Neural cell (in vitro differentiated cells): ENCODE measurements around the gene CABP4. TPM values are rescaled to one million over a fixed set of nuclear protein-coding genes. Genes with fewer than 3 reads are reported as not detected.

Source experiments
- H2AFZ ChIP-seq: fragments of 200-600, 300-800 bp; sonication (generic), shearing (Covaris generic); 2 replicates; pipeline ENCODE4 v1.6.0; 2014; ENCODE audit warnings: low read depth, mild to moderate bottlenecking, antibody characterized with exemption, low read length, moderate library complexity
- H3F3A ChIP-seq: fragments of 200-600 bp; shearing (Covaris generic); 2 replicates; pipeline ENCODE4 v1.6.1; 2016; ENCODE audit warnings: mild to moderate bottlenecking, moderate library complexity, mixed read lengths, antibody characterized with exemption, low read length; ENCODE audit not compliant: insufficient read depth, poor library complexity, severe bottlenecking
- H3K27ac ChIP-seq: fragments of 200-600, 300-800 bp; sonication (generic), shearing (Covaris generic); 2 replicates; pipeline ENCODE4 v1.5.1; 2014; ENCODE audit warnings: mild to moderate bottlenecking, low read length, moderate library complexity
- H3K27me3 ChIP-seq: fragments of 300-800, 200-600 bp; sonication (generic), shearing (Covaris generic); 2 replicates; pipeline ENCODE4 v1.6.0; 2014; ENCODE audit warnings: mild to moderate bottlenecking, low read depth, low read length, moderate library complexity; ENCODE audit not compliant: insufficient read depth
- H3K36me3 ChIP-seq: fragments of 300-800, 200-600 bp; sonication (generic), shearing (Covaris generic); 2 replicates; pipeline ENCODE4 v1.5.1; 2014; ENCODE audit warnings: mild to moderate bottlenecking, antibody characterized with exemption, low read length, moderate library complexity; ENCODE audit not compliant: insufficient read depth
- H3K4me2 ChIP-seq: fragments of 300-800, 200-600 bp; sonication (generic), shearing (Covaris generic); 2 replicates; pipeline ENCODE4 v1.6.0; 2014; ENCODE audit warnings: mild to moderate bottlenecking, low read length
- H3K4me3 ChIP-seq: fragments of 300-800, 200-600 bp; sonication (generic), shearing (Covaris generic); 2 replicates; pipeline ENCODE4 v1.5.1; 2014; ENCODE audit warnings: mild to moderate bottlenecking, low read length, moderate library complexity
- H3K79me2 ChIP-seq: fragments of 200-600 bp; shearing (Covaris generic); replicated peaks from 2 replicates; pipeline ENCODE4 v1.6.0; 2014; ENCODE audit warnings: mild to moderate bottlenecking, low read length, moderate library complexity; ENCODE audit not compliant: insufficient read depth
- H3K9ac ChIP-seq: fragments of 300-800, 200-600 bp; sonication (generic), shearing (Covaris generic); 2 replicates; pipeline ENCODE4 v1.6.1; 2016; ENCODE audit warnings: mild to moderate bottlenecking, low read length, mixed read lengths
- H3K9me2 ChIP-seq: fragments of 200-600 bp; shearing (Covaris generic); 2 replicates; pipeline ENCODE4 v1.6.1; 2016; ENCODE audit warnings: mild to moderate bottlenecking, low read length, mixed read lengths; ENCODE audit not compliant: insufficient read depth
- H3K9me3 ChIP-seq: fragments of 200-600, 300-800 bp; sonication (generic), shearing (Covaris generic); 2 replicates; pipeline ENCODE4 v1.6.1; 2016; ENCODE audit warnings: mild to moderate bottlenecking, mixed run types, low read length, moderate library complexity, mixed read lengths
- H4K20me1 ChIP-seq: fragments of 200-600 bp; shearing (Covaris generic); 2 replicates; pipeline ENCODE4 v1.6.1; 2016; ENCODE audit warnings: mild to moderate bottlenecking, mixed run types; ENCODE audit not compliant: insufficient read depth
- EP300 ChIP-seq: fragments of 450-650 bp; conservative IDR thresholded peaks from 2 replicates; pipeline ENCODE4 v1.6.1; 2014; ENCODE audit warnings: antibody characterized with exemption, mild to moderate bottlenecking, moderate library complexity; ENCODE audit not compliant: poor library complexity, severe bottlenecking
- EZH2 ChIP-seq: fragments of 200-600, 300-800 bp; shearing (Covaris generic), sonication (generic); IDR thresholded peaks from 2 replicates; pipeline ENCODE4 v1.6.1; 2014; ENCODE audit warnings: antibody characterized with exemption, low read length, borderline replicate concordance, mild to moderate bottlenecking; ENCODE audit not compliant: insufficient read depth, poor library complexity, severe bottlenecking
- MXI1 ChIP-seq: fragments of 450-650 bp; conservative IDR thresholded peaks from 2 replicates; pipeline ENCODE4 v1.6.1; 2014; ENCODE audit warnings: antibody characterized with exemption, mild to moderate bottlenecking; ENCODE audit not compliant: poor library complexity, severe bottlenecking
- POLR2AphosphoS5 ChIP-seq: IDR thresholded peaks from 2 replicates; pipeline ENCODE4 v1.6.1; 2012
- RAD21 ChIP-seq: fragments of 450-650 bp; conservative IDR thresholded peaks from 2 replicates; pipeline ENCODE4 v1.6.1; 2014; ENCODE audit warnings: antibody characterized with exemption, mild to moderate bottlenecking, moderate library complexity
- REST ChIP-seq: IDR thresholded peaks from 2 replicates; pipeline ENCODE4 v1.6.1; 2012; ENCODE audit warnings: borderline replicate concordance
- SMC3 ChIP-seq: fragments of 450-650 bp; conservative IDR thresholded peaks from 2 replicates; pipeline ENCODE4 v1.6.1; 2014; ENCODE audit warnings: antibody characterized with exemption, mild to moderate bottlenecking, moderate library complexity; ENCODE audit not compliant: poor library complexity
- TAF1 ChIP-seq: IDR thresholded peaks from 2 replicates; pipeline ENCODE4 v1.6.1; 2012; ENCODE audit warnings: low read depth
- polyA plus RNA-seq: library from polyadenylated mRNA; depleted of rRNA; stranded (reverse); fragments of >200 nt; gene quantifications from 2 replicates; pipeline ENCODE4 v1.2.3, GENCODE V29; 2014
- TF ChIP-seq, protein P1 (sequence below): fragments of 450-650 bp; IDR thresholded peaks from 2 replicates; pipeline ENCODE4 v1.5.1; 2014; ENCODE audit warnings: antibody characterized with exemption, mild to moderate bottlenecking, moderate library complexity; ENCODE audit not compliant: poor library complexity, severe bottlenecking

Gene CABP4
- polyA plus RNA-seq, 1 donor from 2014 or later: not detected

- Histone ChIP-seq H3K27me3 (no peaks in the 10 kb centered on the region), H3K9ac (no peak within 1 kb of the TSS), H3K36me3 (no peaks in the 10 kb centered on the region), H3K4me3 (no peak within 1 kb of the TSS), H3F3A (no peaks in the 10 kb centered on the region), H4K20me1 (no peaks in the 10 kb centered on the region), H2AFZ (no peak within 1 kb of the TSS), H3K4me2 (no peak within 1 kb of the TSS), H3K9me3 (no peaks in the 10 kb centered on the region), H3K9me2 (no peaks in the 10 kb centered on the region), H3K27ac (no peak within 1 kb of the TSS), H3K79me2 (no peaks in the 10 kb centered on the region)
- TF ChIP-seq, protein P1, sequence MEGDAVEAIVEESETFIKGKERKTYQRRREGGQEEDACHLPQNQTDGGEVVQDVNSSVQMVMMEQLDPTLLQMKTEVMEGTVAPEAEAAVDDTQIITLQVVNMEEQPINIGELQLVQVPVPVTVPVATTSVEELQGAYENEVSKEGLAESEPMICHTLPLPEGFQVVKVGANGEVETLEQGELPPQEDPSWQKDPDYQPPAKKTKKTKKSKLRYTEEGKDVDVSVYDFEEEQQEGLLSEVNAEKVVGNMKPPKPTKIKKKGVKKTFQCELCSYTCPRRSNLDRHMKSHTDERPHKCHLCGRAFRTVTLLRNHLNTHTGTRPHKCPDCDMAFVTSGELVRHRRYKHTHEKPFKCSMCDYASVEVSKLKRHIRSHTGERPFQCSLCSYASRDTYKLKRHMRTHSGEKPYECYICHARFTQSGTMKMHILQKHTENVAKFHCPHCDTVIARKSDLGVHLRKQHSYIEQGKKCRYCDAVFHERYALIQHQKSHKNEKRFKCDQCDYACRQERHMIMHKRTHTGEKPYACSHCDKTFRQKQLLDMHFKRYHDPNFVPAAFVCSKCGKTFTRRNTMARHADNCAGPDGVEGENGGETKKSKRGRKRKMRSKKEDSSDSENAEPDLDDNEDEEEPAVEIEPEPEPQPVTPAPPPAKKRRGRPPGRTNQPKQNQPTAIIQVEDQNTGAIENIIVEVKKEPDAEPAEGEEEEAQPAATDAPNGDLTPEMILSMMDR: no peak
- TF ChIP-seq POLR2AphosphoS5 (no peak), SMC3 (no peak), EP300 (no peak), RAD21 (no peak), TAF1 (no peak), REST (no peak), EZH2 (no peak), MXI1 (no peak)
Measured at GRCh38 chr11:67437082-67437808, 17.9 kb upstream of the CABP4 start, which contains the start of gene PTPRCAP. TSS of gene PTPRCAP (minus strand) at chr11:67437682. CDS start at chr11:67437619, 63 bp downstream.

DNA sequence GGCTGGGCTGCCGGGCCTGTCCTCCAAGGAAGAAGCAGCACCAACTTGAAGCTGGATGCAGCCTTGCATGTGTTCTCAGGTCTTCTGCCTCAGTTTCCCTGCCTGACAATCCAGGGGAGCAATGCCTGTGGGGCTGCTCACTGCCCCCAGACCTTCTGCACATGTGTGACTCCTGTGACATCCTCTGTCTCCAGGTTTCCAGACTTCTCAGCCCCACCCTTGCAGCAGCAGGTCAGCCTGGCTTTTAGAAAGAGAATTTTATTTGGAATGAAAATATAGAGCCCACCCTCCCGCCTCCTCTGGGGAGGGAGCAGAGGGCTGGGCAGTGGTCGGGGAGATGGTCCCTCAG, 17.4 kb upstream of the CABP4 start:
- Histone ChIP-seq H3K27ac (no peak overlapping the region), H3K27me3 (no peaks in the 10 kb centered on the region), H3K4me3 (no peak overlapping the region), H3F3A (no peaks in the 10 kb centered on the region), H2AFZ (no peak overlapping the region), H3K4me2 (no peak overlapping the region), H3K79me2 (no peaks in the 10 kb centered on the region), H3K9me2 (no peaks in the 10 kb centered on the region), H4K20me1 (no peaks in the 10 kb centered on the region), H3K9me3 (no peaks in the 10 kb centered on the region), H3K36me3 (no peaks in the 10 kb centered on the region), H3K9ac (no peak overlapping the region)
- no peak for TF ChIP-seq REST
- TF ChIP-seq EZH2: no peak
- no peak for TF ChIP-seq EP300
- TF ChIP-seq MXI1: no peak
- TF ChIP-seq POLR2AphosphoS5: no peak
- no peak for TF ChIP-seq TAF1
- no peak for TF ChIP-seq SMC3
- TF ChIP-seq, protein P1: no peak
- TF ChIP-seq RAD21: no peak
